Brain microvascular endothelial cell (primary cell): ENCODE measurements around the gene SURF2.
"Not testable (repeated sequence)": the region's sequence is repeated elsewhere in the genome, so short reads cannot be mapped to it uniquely, and the experiment has no call there.

ENCODE experiments used
- DNase-seq: peaks from one replicate; pipeline ENCODE4 v3.0.0-alpha.2; 2020
- H3K27ac ChIP-seq: fragments of 250-450 bp; sonication (Bioruptor Pico); 2 replicates; pipeline ENCODE4 v1.5.1; 2020; ENCODE audit warnings: mild to moderate bottlenecking, moderate library complexity
- H3K27me3 ChIP-seq: fragments of 250-450 bp; sonication (Bioruptor Pico); replicated peaks from 2 replicates; pipeline ENCODE4 v1.5.1; 2020; ENCODE audit warnings: mild to moderate bottlenecking
- H3K36me3 ChIP-seq: fragments of 250-450 bp; sonication (Bioruptor Pico); replicated peaks from 2 replicates; pipeline ENCODE4 v1.5.1; 2020; ENCODE audit warnings: mild to moderate bottlenecking
- H3K4me3 ChIP-seq: 2 replicates; pipeline ENCODE4 v1.5.1; 2011; ENCODE audit warnings: low read depth, mild to moderate bottlenecking, control low read depth, low read length, moderate library complexity
- CTCF ChIP-seq: IDR thresholded peaks from 2 replicates; pipeline ENCODE4 v1.5.1; 2011; ENCODE audit warnings: low read depth, mild to moderate bottlenecking, moderate library complexity, low read length, control low read depth, inconsistent platforms; ENCODE audit errors: missing control alignments
- in situ Hi-C: cut with HindIII; loops from 2 replicates; pipeline ENCODE4 v1.10.0; 2017; ENCODE audit warnings: low sequenced_read_pairs, low pct_ligation_motif_present

SURF2 gene

DNA sequence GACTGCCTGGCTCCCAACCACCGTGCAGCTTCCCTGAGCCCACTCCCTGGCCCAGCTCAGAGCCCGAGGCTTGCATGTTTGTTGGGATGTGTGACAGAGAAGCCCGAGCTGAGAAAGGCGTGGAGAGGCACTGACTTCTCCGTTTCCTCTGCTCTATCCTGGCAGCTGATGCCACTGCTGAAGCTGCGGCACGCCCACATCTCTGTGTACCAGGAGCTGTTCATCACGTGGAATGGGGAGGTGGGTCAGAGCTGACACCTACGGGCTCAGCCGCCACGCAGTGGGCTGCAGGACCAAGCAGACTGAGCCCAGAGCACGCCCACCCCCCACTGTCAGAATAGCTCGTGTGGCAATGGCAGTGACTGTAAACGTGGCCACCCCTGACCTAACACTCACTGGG, 29.1 kb downstream of the SURF2 start:
- in situ Hi-C loops: no loop called here
- Histone ChIP-seq H3K27me3 (no peaks in the 10 kb centered on the region), H3K36me3 (no peaks in the 10 kb centered on the region), H3K4me3 (no peak overlapping the region), H3K27ac (no peak overlapping the region)
- TF ChIP-seq CTCF: no peak
- no peak for DNase-seq

DNA sequence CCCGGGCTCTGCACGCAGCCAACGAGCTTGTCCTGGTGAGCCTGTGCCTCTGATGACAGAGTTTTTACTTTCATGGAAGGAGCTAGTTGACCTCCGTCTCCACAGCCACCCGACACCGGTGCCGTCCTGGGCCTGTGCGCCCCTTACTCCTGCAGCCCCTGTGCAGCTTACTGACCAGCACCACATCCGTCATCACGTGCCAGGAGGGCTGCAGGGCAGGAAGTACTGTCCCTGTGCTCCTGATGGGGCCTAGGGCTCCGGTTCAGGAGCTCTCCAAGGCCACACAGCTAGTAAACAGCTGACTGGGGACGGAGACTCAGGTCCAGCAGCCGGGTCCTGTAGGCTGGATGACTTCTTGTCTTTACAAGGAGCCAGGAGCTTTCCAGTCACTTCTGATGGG, 30.0 kb downstream of the SURF2 start:
- no peak for DNase-seq
- no peaks in the 10 kb centered on the region for H3K36me3 ChIP-seq
- in situ Hi-C loops: no loop called here
- no peak overlapping the region for H3K27ac ChIP-seq
- no peak overlapping the region for H3K4me3 ChIP-seq
- no peak for TF ChIP-seq CTCF
- no peaks in the 10 kb centered on the region for H3K27me3 ChIP-seq

- in situ Hi-C loops: no loop called here
- DNase-seq: no peak
- no peaks in the 10 kb centered on the region for H3K36me3 ChIP-seq
- H3K27ac ChIP-seq: no peak overlapping the region
- H3K4me3 ChIP-seq: no peak overlapping the region
- TF ChIP-seq CTCF: no peak
- no peaks in the 10 kb centered on the region for H3K27me3 ChIP-seq
These were observed 31.3 kb downstream of the SURF2 start for GRCh38 chr9:133387680-133388079.

GRCh38 chr9:133389025-133389557, 32.7 kb downstream of the SURF2 start:
- in situ Hi-C loops: no loop called here
- Histone ChIP-seq H3K27ac (no peak overlapping the region), H3K27me3 (no peaks in the 10 kb centered on the region), H3K36me3 (no peaks in the 10 kb centered on the region), H3K4me3 (no peak overlapping the region)
- DNase-seq: no peak
- no peak for TF ChIP-seq CTCF

- in situ Hi-C loops: no loop called here
- Histone ChIP-seq H3K36me3 (no peaks in the 10 kb centered on the region), H3K4me3 (no peak overlapping the region), H3K27me3 (no peaks in the 10 kb centered on the region), H3K27ac (no peak overlapping the region)
- no peak for TF ChIP-seq CTCF
- no peak for DNase-seq
These were observed 33.2 kb downstream of the SURF2 start for GRCh38 chr9:133389562-133389961.

DNA sequence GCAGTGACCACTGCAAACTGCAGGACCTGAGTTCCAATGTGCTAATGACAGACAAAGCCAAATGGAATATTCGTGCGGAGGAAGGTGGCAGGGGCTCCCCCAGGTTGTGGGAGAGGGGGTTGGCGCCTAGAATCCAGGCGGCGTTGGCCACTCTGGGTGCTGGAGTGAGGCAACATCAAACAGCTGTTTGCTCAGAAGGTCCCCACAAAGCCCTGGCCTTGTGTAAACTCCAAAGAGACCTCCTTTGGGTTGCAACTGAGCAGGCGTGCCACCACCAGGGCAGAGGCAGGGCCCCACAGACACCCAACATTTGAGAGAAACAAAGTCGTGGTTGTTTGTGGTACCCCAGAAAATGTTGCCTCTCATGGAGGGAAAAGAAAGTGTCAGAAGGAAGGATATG, 34.4 kb downstream of the SURF2 start:
- no peak overlapping the region for H3K4me3 ChIP-seq
- DNase-seq: no peak
- no peaks in the 10 kb centered on the region for H3K27me3 ChIP-seq
- in situ Hi-C loops: no loop called here
- no peak for TF ChIP-seq CTCF
- H3K27ac ChIP-seq: no peak overlapping the region
- H3K36me3 ChIP-seq: no peaks in the 10 kb centered on the region

DNA sequence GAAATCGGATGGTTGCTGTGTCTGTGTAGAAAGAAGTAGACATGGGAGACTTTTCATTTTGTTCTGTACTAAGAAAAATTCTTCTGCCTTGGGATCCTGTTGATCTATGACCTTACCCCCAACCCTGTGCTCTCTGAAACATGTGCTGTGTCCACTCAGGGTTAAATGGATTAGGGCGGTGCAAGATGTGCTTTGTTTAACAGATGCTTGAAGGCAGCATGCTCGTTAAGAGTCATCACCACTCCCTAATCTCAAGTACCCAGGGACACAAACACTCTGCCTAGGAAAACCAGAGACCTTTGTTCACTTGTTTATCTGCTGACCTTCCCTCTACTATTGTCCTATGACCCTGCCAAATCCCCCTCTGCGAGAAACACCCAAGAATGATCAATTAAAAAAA, 35.1 kb downstream of the SURF2 start:
- in situ Hi-C loops: not testable (repeated sequence)

DNA sequence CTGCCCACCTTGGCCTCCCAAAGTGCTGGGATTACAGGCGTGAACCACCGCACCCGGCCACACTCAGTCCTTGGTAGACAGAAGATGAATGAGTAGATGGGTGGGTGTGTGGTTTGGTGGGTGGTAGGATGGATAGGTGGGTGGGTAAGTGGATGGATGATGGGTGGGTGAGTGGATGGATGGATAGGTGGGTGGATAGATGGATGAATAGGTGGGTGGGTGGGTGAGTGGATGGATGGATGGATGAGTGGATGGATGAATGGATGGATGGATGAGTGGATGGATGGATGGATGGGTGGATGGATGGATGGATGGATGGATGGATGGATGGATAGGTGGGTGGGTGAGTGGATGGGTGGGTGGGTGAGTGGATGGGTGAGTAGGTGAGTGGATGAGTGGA, 36.0 kb downstream of the SURF2 start:
- H3K4me3 ChIP-seq, in situ Hi-C loops, H3K27ac ChIP-seq, H3K27me3 ChIP-seq, DNase-seq, H3K36me3 ChIP-seq: not testable (repeated sequence)

More for the DNA sequence above, 35.1 kb downstream of the SURF2 start:
- not testable (repeated sequence) for H3K4me3 ChIP-seq, DNase-seq, H3K27ac ChIP-seq, H3K36me3 ChIP-seq, H3K27me3 ChIP-seq
